CD14-positive monocyte (primary cell): Measurements from ENCODE around the gene HSF2. TPM values are rescaled to one million over a fixed set of nuclear protein-coding genes. Genes with fewer than 3 reads are reported as not detected.

Experiments used
- DNase-seq, 3 donors: peaks; one replicate each; pipeline ENCODE4 v3.0.0-alpha.2; 2011 to 2022
- H2AFZ ChIP-seq: 2 replicates; pipeline ENCODE4 v1.6.0; 2012; ENCODE audit warnings: mild to moderate bottlenecking, low read depth, low read length, inconsistent platforms; ENCODE audit not compliant: insufficient read depth, poor library complexity, severe bottlenecking
- H3K27ac ChIP-seq, 2 donors: 1 replicate in 1 of 2; 2 replicates in 1 of 2; pipeline ENCODE4 v1.5.1; 2012 to 2013; ENCODE audit warnings: low read length in 2 of 2, control low read depth in 1 of 2, inconsistent platforms in 1 of 2, low read depth in 1 of 2, mild to moderate bottlenecking in 1 of 2
- H3K27me3 ChIP-seq, 2 donors: one replicate each; pipeline versions ENCODE4 v1.6.0 to v1.6.1; 2011 to 2013; ENCODE audit warnings: low read length in 2 of 2; ENCODE audit not compliant: control insufficient read depth in 2 of 2, insufficient read depth in 2 of 2
- H3K36me3 ChIP-seq, 2 donors: replicated peaks in 1 of 2; 1 replicate in 1 of 2; 2 replicates in 1 of 2; pipeline versions ENCODE4 v1.5.1 to v1.6.1; 2012 to 2013; ENCODE audit warnings: low read length in 2 of 2, control low read depth in 1 of 2, inconsistent platforms in 1 of 2, mild to moderate bottlenecking in 1 of 2; ENCODE audit not compliant: insufficient read depth in 2 of 2, control insufficient read depth in 1 of 2
- H3K4me1 ChIP-seq, 2 donors: 1 replicate in 1 of 2; 2 replicates in 1 of 2; pipeline versions ENCODE4 v1.5.1 to v1.6.1; 2012 to 2013; ENCODE audit warnings: low read length in 2 of 2, control low read depth in 1 of 2, inconsistent platforms in 1 of 2, mild to moderate bottlenecking in 1 of 2, moderate library complexity in 1 of 2; ENCODE audit not compliant: insufficient read depth in 2 of 2, control insufficient read depth in 1 of 2
- H3K4me2 ChIP-seq: replicated peaks from 2 replicates; pipeline ENCODE3; 2012; ENCODE audit warnings: low read length, moderate library complexity, mild to moderate bottlenecking; ENCODE audit not compliant: poor library complexity, severe bottlenecking; ENCODE audit errors: extremely low read depth
- H3K4me3 ChIP-seq, 3 experiments: fragments of 200-600 bp in 1 of 3; sonication (generic) in 1 of 3; replicated peaks in 1 of 3; 1 replicate in 2 of 3; 2 replicates in 1 of 3; pipeline ENCODE4 v1.5.1; 2011 to 2013; ENCODE audit warnings: low read length in 3 of 3, mild to moderate bottlenecking in 3 of 3, control low read depth in 2 of 3, low read depth in 2 of 3, inconsistent platforms in 1 of 3, moderate library complexity in 1 of 3
- H3K79me2 ChIP-seq: 2 replicates; pipeline ENCODE4 v1.6.0; 2012; ENCODE audit warnings: mild to moderate bottlenecking, control low read depth, inconsistent platforms, low read length, moderate library complexity; ENCODE audit not compliant: insufficient read depth
- H3K9ac ChIP-seq: 2 replicates; pipeline ENCODE4 v1.6.0; 2017; ENCODE audit warnings: low read length, mild to moderate bottlenecking; ENCODE audit not compliant: insufficient read depth, poor library complexity, severe bottlenecking
- H3K9me3 ChIP-seq, 2 donors: replicated peaks in 1 of 2; 1 replicate in 1 of 2; 2 replicates in 1 of 2; pipeline versions ENCODE4 v1.5.1 to v1.6.1; 2012 to 2013; ENCODE audit warnings: low read length in 2 of 2, control low read depth in 1 of 2; ENCODE audit not compliant: control insufficient read depth in 1 of 2, insufficient read depth in 1 of 2
- H4K20me1 ChIP-seq: 2 replicates; pipeline ENCODE4 v1.6.0; 2012; ENCODE audit warnings: mild to moderate bottlenecking, low read length, control low read depth, moderate library complexity; ENCODE audit not compliant: insufficient read depth
- H3K27ac Mint-ChIP-seq, 7 donors: one replicate each; pipeline ENCODE4 v1.8.0; 2020; ENCODE audit warnings: mild to moderate bottlenecking in 7 of 7, mixed read lengths in 7 of 7, moderate library complexity in 6 of 7, inconsistent platforms in 2 of 7
- H3K27me3 Mint-ChIP-seq, 3 donors: one replicate each; pipeline ENCODE4 v1.8.0; 2021 to 2022; ENCODE audit warnings: low read depth in 3 of 3, mild to moderate bottlenecking in 3 of 3, mixed read lengths in 3 of 3, moderate library complexity in 3 of 3, inconsistent platforms in 1 of 3
- H3K36me3 Mint-ChIP-seq, 2 donors: one replicate each; pipeline ENCODE4 v1.8.0; 2020; ENCODE audit warnings: mixed read lengths in 2 of 2, inconsistent platforms in 1 of 2, mild to moderate bottlenecking in 1 of 2
- H3K4me1 Mint-ChIP-seq: one replicate; pipeline ENCODE4 v1.8.0; 2020; ENCODE audit warnings: mild to moderate bottlenecking, mixed read lengths
- H3K4me3 Mint-ChIP-seq, 2 donors: one replicate each; pipeline ENCODE4 v1.8.0; 2020; ENCODE audit warnings: mild to moderate bottlenecking in 2 of 2, mixed read lengths in 2 of 2, moderate library complexity in 1 of 2
- H3K9me3 Mint-ChIP-seq, 7 donors: one replicate each; pipeline ENCODE4 v1.8.0; 2020 to 2022; ENCODE audit warnings: mixed read lengths in 7 of 7, mild to moderate bottlenecking in 6 of 7, moderate library complexity in 6 of 7, inconsistent platforms in 2 of 7
- WGBS: methylation state at CpG from one replicate; pipeline ENCODE4 v1.1.5; 2013; ENCODE audit warnings: missing lambda C conversion rate; ENCODE audit not compliant: insufficient coverage; 5-methylcytosine and 5-hydroxymethylcytosine counted together
- intact Hi-C, 2 donors: fragments of 100-400 bp; cut with micrococcal nuclease; formaldehyde crosslinking; loops; one replicate each; pipeline versions ENCODE4 v1.15.0 to v1.15.1; 2023
- polyA plus RNA-seq, 3 donors: library from polyadenylated mRNA; depleted of rRNA in 1 of 3; unstranded in 2 of 3; stranded (reverse) in 1 of 3; fragments of 300-500 nt in 2 of 3; fragments of >200 nt in 1 of 3; fragmentation: Illumina TruSeq in 2 of 3; gene quantifications; 1 replicate in 2 of 3; 2 replicates in 1 of 3; pipeline ENCODE4 v1.2.3, GENCODE V29; 2012 to 2021
- TF ChIP-seq, protein P1 (sequence below): fragments of 200-600 bp; IDR thresholded peaks from one replicate; pipeline ENCODE4 v1.8.0; 2022; ENCODE audit warnings: antibody characterized with exemption, mild to moderate bottlenecking

HSF2 gene
- polyA plus RNA-seq, 3 donors = 2.3 to 8.8 (median 2.6) TPM

DNA sequence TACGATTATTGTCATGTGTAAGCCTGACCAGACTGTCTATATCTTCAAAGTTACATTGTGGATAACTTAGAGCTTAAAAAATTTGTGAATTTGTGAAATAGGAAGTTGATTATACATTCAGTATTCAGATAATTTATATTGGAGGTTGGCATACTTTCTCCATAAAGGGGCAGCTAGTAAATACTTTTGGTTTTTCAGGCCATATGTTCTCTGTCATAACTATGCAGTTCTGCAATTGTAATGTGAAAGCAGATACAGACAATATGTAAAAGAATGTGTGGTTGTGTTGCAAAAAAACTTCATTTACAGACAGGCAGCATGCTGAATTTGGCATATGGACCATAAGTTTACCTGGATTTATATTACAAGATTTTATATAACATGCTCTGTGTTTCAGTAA is 29.3 kb downstream of the HSF2 start:
- Histone ChIP-seq H3K4me2 (no peak overlapping the region), H3K27me3 (no peaks in the 10 kb centered on the region), H3K27ac (no peak overlapping the region), H2AFZ (no peak overlapping the region), H3K9ac (no peak overlapping the region), H4K20me1 (no peaks in the 10 kb centered on the region), H3K36me3 (peaks cover 21 to 59% of the 10 kb centered on the region in 2 donors), H3K9me3 (no peaks in the 10 kb centered on the region), H3K79me2 (no peaks in the 10 kb centered on the region), H3K4me3 (no peak overlapping the region), H3K4me1 (peaks cover 0 to 11% of the 10 kb centered on the region in 2 donors)
- no peak overlapping the region for H3K27ac Mint-ChIP-seq
- H3K9me3 Mint-ChIP-seq = no peaks in the 10 kb centered on the region
- intact Hi-C loops = no loop called here
- TF ChIP-seq, protein P1, sequence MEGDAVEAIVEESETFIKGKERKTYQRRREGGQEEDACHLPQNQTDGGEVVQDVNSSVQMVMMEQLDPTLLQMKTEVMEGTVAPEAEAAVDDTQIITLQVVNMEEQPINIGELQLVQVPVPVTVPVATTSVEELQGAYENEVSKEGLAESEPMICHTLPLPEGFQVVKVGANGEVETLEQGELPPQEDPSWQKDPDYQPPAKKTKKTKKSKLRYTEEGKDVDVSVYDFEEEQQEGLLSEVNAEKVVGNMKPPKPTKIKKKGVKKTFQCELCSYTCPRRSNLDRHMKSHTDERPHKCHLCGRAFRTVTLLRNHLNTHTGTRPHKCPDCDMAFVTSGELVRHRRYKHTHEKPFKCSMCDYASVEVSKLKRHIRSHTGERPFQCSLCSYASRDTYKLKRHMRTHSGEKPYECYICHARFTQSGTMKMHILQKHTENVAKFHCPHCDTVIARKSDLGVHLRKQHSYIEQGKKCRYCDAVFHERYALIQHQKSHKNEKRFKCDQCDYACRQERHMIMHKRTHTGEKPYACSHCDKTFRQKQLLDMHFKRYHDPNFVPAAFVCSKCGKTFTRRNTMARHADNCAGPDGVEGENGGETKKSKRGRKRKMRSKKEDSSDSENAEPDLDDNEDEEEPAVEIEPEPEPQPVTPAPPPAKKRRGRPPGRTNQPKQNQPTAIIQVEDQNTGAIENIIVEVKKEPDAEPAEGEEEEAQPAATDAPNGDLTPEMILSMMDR = no peak
- H3K4me1 Mint-ChIP-seq = peaks cover 10% of the 10 kb centered on the region
- H3K36me3 Mint-ChIP-seq = peaks cover 57 to 71% of the 10 kb centered on the region in 2 donors
- no peaks in the 10 kb centered on the region for H3K27me3 Mint-ChIP-seq
- DNase-seq = no peak
- H3K4me3 Mint-ChIP-seq = no peak overlapping the region
- no CpG with 5 or more reads among the region's 1 CpG for WGBS

DNA sequence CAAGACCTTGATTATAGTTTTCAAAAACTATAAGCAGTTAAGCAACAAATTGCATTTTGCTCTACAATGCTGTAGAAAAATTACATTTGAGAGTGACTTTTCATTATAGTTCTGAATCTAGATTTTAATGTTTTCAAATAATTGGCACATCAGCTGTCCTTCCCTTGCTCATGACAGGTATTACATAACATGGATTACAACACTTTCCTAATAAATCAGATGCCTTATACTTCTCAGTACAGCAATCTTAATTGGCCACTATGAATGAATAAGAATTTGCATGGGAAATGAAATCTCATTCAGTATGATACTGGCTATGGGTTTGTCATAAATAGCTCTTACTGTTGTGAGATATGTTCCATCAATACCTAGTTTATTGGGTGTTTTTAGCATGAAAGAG is 29.9 kb downstream of the HSF2 start:
- Histone ChIP-seq H4K20me1 (no peaks in the 10 kb centered on the region), H3K4me3 (no peak overlapping the region), H3K9me3 (no peaks in the 10 kb centered on the region), H3K4me2 (no peak overlapping the region), H3K9ac (no peak overlapping the region), H3K27ac (no peak overlapping the region), H3K79me2 (no peaks in the 10 kb centered on the region), H3K27me3 (no peaks in the 10 kb centered on the region), H2AFZ (no peak overlapping the region), H3K36me3 (peaks cover 21 to 59% of the 10 kb centered on the region in 2 donors), H3K4me1 (peaks cover 0 to 11% of the 10 kb centered on the region in 2 donors)
- Mint-ChIP-seq H3K9me3 (no peaks in the 10 kb centered on the region), H3K4me3 (no peak overlapping the region), H3K4me1 (peaks cover 10% of the 10 kb centered on the region), H3K27ac (no peak overlapping the region), H3K27me3 (no peaks in the 10 kb centered on the region), H3K36me3 (peaks cover 55 to 71% of the 10 kb centered on the region in 2 donors)
- TF ChIP-seq, protein P1 = no peak
- DNase-seq = peak; percentile 10 to 24 (median 19)
- intact Hi-C loops = no loop called here
